ENCODE data around the gene CASK. TPM values are rescaled to one million over a fixed set of nuclear protein-coding genes. Genes with fewer than 3 reads are reported as not detected.
"Not testable (repeated sequence)": the region's sequence is repeated elsewhere in the genome, so short reads cannot be mapped to it uniquely, and the experiment has no call there.

Gene CASK
- total RNA-seq, 1 experiment from 2014 or later = 8.2 TPM

DNA sequence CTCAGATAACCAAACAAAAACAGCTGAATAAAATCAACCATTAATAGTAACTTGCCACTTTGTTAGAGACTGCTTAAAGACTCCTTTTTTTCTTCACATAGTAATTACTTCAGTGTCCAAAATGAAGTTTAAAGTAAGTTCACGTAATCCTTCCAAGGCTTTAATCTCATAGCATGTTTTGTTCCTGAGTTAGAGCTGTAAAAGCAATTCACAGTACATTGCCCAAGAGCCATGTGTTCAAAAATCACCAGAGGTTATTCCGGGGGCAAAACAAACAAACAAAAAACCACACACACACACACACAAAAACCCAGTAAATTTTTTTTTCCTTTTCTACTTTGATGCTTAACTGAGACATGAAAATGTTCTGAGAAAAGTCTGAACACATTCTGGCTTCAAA lies 193.3 kb downstream of the CASK start:
- DNase-seq (ENCODE audit: low spot score) = no peak

DNA sequence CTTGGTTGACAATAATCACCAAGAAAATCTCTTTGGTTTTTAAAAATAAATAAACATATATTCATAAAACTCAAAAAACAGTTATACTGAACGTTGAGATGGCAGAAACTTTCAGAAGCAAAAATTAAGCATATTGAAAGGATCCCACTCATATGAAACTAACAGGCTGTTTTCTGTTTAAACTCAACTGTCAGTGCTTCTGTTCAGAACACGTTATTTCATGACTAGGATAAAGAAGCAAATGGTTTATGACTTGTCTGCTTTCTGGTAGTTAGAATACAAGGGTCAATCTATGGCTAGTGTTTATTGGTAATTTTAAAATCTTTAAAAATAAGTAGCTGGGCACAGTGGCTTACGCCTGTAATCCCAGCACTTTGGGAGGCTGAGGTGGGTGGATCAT lies 195.2 kb downstream of the CASK start:
- DNase-seq (ENCODE audit: low spot score) = no peak

DNA sequence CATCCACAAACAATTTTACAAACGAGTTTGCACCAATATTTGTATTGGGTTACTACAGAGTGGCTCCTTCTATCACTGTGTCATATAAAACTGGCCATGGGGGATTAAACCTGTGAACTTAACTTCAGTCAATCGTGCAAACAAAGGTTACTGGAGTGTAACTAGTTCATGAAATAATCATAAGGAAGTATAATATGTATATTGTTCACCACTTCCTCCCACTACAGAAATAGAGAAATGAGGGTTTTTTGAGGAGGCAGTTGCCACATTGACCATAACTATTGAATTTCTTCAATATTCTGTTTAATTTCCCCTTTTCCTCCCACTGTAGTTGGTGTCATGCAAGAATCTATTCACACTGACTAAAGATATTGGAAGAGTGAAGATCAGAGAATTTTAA lies 199.5 kb downstream of the CASK start, which contains the start of gene GPR82:
GPR82 (plus strand) TSS at position 356 of the 400 bp plus-strand sequence. CDS start 2,846 bp downstream, outside the sequence.
- no peak for DNase-seq (ENCODE audit: low spot score)

- no peak for DNase-seq (ENCODE audit: low spot score)
Observed at GRCh38 chrX:41722816-41723618, 200.3 kb downstream of the CASK start.

GRCh38 chrX:41722214-41722613 lies 201.1 kb downstream of the CASK start:
- no peak for DNase-seq (ENCODE audit: low spot score)

GRCh38 chrX:41721590-41721989 lies 201.8 kb downstream of the CASK start:
- no peak for DNase-seq (ENCODE audit: low spot score)

- no peak for DNase-seq (ENCODE audit: low spot score)
Observed at GRCh38 chrX:41720125-41720779, 203.1 kb downstream of the CASK start.

- DNase-seq (ENCODE audit: low spot score) = not testable (repeated sequence)
Observed at GRCh38 chrX:41719610-41720009, 203.7 kb downstream of the CASK start.

- DNase-seq (ENCODE audit: low spot score) = no peak
Observed at GRCh38 chrX:41718481-41719235, 204.7 kb downstream of the CASK start.

- DNase-seq (ENCODE audit: low spot score) = no peak
Observed at GRCh38 chrX:41716767-41717473, 206.4 kb downstream of the CASK start.

GRCh38 chrX:41716222-41716621 lies 207.1 kb downstream of the CASK start:
- DNase-seq (ENCODE audit: low spot score) = no peak

DNA sequence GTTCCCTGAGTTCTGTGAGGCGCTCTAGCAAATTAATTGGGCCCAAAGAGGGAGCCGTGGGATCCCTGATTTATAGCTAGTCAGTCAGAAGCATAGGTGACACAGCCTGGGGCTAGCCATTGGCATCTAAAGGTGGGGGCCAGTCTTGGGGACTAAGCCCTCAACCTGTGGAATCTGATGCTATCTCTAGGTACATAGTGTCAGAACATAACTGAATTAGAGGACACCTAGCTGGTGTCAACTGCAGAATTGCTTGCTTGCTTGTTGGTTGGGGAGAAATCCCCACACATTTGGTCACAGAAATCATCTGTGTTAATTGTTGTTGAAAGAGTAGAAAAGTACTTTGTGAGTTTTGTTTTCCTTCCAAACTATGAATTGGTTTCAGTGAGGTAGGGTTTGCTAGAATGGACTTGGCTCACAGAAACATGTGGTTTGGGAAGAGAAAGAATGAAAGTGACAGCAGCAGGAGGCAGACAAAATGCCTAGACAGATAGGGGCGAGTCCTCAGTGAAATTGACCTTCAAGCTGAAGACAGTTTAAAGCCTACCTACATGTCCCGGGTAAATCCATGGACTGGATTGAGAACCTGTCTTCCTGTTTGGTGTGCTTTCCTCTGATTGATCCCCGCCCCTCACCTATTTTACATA lies 212.2 kb downstream of the CASK start:
- DNase-seq (ENCODE audit: low spot score) = no peak

DNA sequence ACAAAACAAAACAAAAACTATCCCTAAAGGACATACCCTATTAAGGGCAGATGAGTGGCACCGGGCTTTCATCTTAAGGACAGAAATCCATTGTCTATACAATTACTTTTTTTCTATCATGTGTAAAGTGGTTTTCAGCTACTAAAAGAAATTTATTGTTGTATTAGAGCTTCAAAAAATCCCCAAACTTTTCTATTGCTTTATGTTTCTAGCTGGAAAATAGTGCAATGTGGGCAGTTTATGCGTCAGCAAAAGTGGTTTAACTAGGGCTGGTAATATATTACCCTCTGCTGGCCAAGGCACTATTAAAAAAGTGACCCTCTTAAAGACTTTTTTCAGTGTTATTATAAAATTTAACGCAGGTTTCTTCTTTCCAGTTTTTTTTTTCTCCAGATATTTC lies 214.9 kb downstream of the CASK start:
- no peak for DNase-seq (ENCODE audit: low spot score)

DNA sequence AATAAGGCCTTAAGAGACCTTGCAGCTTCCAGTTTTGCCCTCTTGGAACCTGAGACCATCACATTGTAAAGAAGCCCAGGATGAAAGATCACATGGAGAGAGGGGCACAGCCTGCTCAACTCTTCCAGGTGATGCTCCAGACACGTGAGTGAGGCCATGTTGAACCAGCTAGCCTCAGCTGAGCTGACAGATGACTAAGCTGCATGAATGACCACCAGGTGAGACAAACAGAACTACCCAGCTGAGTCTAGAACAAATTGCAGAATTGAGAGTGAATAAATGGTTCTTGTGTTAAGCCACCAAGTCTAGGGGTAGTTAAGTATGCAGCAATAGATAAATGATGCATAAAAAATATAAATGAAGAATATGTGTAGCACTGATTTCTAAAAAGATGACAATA lies 216.1 kb downstream of the CASK start:
- no peak for DNase-seq (ENCODE audit: low spot score)

- no peak for DNase-seq (ENCODE audit: low spot score)
Observed at GRCh38 chrX:41705680-41706374, 217.5 kb downstream of the CASK start.

DNA sequence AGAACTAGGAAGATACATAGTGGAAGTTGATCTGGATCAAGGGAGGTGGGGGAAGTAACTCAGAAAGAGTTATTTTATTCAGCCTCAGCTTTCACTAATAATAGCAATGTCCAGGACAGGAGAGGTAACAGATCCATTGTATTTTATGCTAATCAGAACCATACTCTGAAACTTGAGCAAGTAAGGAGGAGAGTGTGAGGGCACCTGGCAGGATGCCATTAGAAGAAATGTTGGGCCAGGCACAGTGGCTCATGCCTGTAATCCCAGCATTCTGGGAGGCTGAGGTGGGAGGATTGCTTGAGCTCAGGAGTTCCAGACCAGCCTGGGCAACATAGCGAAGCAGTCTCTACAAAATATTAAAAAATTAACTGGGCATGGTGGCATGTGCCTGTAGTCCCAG lies 218.3 kb downstream of the CASK start:
- no peak for DNase-seq (ENCODE audit: low spot score)

GRCh38 chrX:41703574-41704029 lies 219.8 kb downstream of the CASK start:
- no peak for DNase-seq (ENCODE audit: low spot score)

GRCh38 chrX:41695426-41695825 lies 227.9 kb downstream of the CASK start:
- no peak for DNase-seq (ENCODE audit: low spot score)

GRCh38 chrX:41693024-41693423 lies 230.3 kb downstream of the CASK start:
- no peak for DNase-seq (ENCODE audit: low spot score)

GRCh38 chrX:41692162-41692749 lies 231.1 kb downstream of the CASK start:
- no peak for DNase-seq (ENCODE audit: low spot score)

Data from HT-29 (cell line).